WTC11 (cell line): ENCODE results near the gene TNS2.

Source experiments
- ATF2 ChIP-seq: sonication (generic); formaldehyde crosslinking; IDR thresholded peaks from 2 replicates; pipeline ENCODE4 v1.8.1; 2022; ENCODE audit warnings: low read depth, missing genetic modification reagents, borderline replicate concordance
- E2F5 ChIP-seq: sonication (generic); formaldehyde crosslinking; IDR thresholded peaks from 2 replicates; pipeline ENCODE4 v1.8.1; 2022; ENCODE audit warnings: mild to moderate bottlenecking, moderate library complexity, missing genetic modification reagents
- NFYB ChIP-seq: sonication (generic); formaldehyde crosslinking; conservative IDR thresholded peaks from 2 replicates; pipeline ENCODE4 v1.8.0; 2022; ENCODE audit warnings: low read depth, missing genetic modification reagents
- TCF7 ChIP-seq: sonication (generic); formaldehyde crosslinking; IDR thresholded peaks from 2 replicates; pipeline ENCODE4 v1.8.0; 2022; ENCODE audit warnings: mild to moderate bottlenecking, low read depth, missing genetic modification reagents, moderate library complexity
- ZNF416 ChIP-seq: fragments of 250-450 bp; sonication (Bioruptor Pico); IDR thresholded peaks from 2 replicates; pipeline ENCODE4 v1.9.0; 2021; ENCODE audit warnings: mild to moderate bottlenecking, inconsistent platforms
- TF ChIP-seq, protein P1 (sequence below): fragments of 200-600 bp; IDR thresholded peaks from 2 replicates; pipeline ENCODE4 v1.8.0; 2022; ENCODE audit warnings: antibody characterized with exemption
- TF ChIP-seq, protein P2 (sequence below): sonication (generic); formaldehyde crosslinking; IDR thresholded peaks from 2 replicates; pipeline ENCODE4 v1.8.1; 2022; ENCODE audit warnings: mild to moderate bottlenecking, missing genetic modification reagents, moderate library complexity, borderline replicate concordance
- TF ChIP-seq, protein P3 (sequence below): sonication (generic); formaldehyde crosslinking; IDR thresholded peaks from 2 replicates; pipeline ENCODE4 v1.8.0; 2023; ENCODE audit warnings: missing genetic modification reagents, mild to moderate bottlenecking, borderline replicate concordance
- TF ChIP-seq, protein P4 (sequence below): sonication (generic); formaldehyde crosslinking; IDR thresholded peaks from 2 replicates; pipeline ENCODE4 v1.8.1; 2022; ENCODE audit warnings: missing genetic modification reagents, borderline replicate concordance

DNA sequence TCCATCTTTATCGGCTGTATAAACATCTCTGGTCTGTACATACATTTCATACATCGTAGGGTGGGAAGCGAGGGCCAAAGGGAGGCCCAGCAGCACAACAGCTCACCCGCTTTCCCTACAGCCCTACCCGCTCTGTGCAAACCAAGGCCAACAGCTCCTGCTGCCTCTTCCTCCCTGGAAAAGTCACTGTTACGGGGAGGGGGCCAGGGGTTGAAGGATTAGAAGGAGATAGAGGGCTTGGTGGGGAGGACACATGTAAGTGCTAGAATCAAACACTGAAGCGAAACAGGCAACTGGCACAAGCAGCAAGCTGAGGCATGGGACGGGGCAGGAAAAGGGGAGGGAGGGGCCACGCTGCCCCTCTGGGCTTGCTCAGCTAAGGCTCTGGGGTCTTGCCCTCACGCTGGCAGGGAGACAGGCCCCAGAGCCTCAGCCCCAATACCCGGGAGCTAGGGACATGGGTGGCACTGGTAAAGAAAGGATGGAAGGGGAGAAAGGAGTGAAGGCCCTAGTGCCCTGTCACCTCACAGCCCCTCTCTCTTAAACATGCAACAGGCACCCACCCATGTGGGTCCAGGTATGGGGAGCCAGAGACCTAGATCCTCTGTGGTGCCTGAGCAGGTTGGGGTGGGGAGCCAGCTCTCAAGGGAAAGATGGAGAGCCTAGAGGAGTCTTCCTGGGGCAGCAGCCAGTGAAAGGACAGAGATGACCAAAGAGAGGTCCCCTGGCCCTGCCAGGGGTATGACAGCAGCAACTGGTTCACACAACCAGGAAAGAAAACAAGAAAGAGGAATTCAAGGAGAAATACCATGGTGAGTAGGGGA is 15.0 kb downstream of the TNS2 start:
- TF ChIP-seq ATF2, result no peak
- TF ChIP-seq TCF7, result no peak
- TF ChIP-seq, protein P1, sequence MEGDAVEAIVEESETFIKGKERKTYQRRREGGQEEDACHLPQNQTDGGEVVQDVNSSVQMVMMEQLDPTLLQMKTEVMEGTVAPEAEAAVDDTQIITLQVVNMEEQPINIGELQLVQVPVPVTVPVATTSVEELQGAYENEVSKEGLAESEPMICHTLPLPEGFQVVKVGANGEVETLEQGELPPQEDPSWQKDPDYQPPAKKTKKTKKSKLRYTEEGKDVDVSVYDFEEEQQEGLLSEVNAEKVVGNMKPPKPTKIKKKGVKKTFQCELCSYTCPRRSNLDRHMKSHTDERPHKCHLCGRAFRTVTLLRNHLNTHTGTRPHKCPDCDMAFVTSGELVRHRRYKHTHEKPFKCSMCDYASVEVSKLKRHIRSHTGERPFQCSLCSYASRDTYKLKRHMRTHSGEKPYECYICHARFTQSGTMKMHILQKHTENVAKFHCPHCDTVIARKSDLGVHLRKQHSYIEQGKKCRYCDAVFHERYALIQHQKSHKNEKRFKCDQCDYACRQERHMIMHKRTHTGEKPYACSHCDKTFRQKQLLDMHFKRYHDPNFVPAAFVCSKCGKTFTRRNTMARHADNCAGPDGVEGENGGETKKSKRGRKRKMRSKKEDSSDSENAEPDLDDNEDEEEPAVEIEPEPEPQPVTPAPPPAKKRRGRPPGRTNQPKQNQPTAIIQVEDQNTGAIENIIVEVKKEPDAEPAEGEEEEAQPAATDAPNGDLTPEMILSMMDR, result no peak
- no peak for TF ChIP-seq ZNF416 (CRISPR knock-in tag)
- TF ChIP-seq, protein P2, sequence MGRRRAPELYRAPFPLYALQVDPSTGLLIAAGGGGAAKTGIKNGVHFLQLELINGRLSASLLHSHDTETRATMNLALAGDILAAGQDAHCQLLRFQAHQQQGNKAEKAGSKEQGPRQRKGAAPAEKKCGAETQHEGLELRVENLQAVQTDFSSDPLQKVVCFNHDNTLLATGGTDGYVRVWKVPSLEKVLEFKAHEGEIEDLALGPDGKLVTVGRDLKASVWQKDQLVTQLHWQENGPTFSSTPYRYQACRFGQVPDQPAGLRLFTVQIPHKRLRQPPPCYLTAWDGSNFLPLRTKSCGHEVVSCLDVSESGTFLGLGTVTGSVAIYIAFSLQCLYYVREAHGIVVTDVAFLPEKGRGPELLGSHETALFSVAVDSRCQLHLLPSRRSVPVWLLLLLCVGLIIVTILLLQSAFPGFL, result no peak
- TF ChIP-seq NFYB (CRISPR knock-in tag), result no peak
- TF ChIP-seq, protein P3, sequence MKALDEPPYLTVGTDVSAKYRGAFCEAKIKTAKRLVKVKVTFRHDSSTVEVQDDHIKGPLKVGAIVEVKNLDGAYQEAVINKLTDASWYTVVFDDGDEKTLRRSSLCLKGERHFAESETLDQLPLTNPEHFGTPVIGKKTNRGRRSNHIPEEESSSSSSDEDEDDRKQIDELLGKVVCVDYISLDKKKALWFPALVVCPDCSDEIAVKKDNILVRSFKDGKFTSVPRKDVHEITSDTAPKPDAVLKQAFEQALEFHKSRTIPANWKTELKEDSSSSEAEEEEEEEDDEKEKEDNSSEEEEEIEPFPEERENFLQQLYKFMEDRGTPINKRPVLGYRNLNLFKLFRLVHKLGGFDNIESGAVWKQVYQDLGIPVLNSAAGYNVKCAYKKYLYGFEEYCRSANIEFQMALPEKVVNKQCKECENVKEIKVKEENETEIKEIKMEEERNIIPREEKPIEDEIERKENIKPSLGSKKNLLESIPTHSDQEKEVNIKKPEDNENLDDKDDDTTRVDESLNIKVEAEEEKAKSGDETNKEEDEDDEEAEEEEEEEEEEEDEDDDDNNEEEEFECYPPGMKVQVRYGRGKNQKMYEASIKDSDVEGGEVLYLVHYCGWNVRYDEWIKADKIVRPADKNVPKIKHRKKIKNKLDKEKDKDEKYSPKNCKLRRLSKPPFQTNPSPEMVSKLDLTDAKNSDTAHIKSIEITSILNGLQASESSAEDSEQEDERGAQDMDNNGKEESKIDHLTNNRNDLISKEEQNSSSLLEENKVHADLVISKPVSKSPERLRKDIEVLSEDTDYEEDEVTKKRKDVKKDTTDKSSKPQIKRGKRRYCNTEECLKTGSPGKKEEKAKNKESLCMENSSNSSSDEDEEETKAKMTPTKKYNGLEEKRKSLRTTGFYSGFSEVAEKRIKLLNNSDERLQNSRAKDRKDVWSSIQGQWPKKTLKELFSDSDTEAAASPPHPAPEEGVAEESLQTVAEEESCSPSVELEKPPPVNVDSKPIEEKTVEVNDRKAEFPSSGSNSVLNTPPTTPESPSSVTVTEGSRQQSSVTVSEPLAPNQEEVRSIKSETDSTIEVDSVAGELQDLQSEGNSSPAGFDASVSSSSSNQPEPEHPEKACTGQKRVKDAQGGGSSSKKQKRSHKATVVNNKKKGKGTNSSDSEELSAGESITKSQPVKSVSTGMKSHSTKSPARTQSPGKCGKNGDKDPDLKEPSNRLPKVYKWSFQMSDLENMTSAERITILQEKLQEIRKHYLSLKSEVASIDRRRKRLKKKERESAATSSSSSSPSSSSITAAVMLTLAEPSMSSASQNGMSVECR, result no peak
- TF ChIP-seq, protein P4, sequence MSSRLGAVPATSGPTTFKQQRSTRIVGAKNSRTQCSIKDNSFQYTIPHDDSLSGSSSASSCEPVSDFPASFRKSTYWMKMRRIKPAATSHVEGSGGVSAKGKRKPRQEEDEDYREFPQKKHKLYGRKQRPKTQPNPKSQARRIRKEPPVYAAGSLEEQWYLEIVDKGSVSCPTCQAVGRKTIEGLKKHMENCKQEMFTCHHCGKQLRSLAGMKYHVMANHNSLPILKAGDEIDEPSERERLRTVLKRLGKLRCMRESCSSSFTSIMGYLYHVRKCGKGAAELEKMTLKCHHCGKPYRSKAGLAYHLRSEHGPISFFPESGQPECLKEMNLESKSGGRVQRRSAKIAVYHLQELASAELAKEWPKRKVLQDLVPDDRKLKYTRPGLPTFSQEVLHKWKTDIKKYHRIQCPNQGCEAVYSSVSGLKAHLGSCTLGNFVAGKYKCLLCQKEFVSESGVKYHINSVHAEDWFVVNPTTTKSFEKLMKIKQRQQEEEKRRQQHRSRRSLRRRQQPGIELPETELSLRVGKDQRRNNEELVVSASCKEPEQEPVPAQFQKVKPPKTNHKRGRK (CRISPR knock-in tag), result no peak
- TF ChIP-seq E2F5, result no peak
